ENCODE data around the gene LMX1A.

LMX1A gene

DNA sequence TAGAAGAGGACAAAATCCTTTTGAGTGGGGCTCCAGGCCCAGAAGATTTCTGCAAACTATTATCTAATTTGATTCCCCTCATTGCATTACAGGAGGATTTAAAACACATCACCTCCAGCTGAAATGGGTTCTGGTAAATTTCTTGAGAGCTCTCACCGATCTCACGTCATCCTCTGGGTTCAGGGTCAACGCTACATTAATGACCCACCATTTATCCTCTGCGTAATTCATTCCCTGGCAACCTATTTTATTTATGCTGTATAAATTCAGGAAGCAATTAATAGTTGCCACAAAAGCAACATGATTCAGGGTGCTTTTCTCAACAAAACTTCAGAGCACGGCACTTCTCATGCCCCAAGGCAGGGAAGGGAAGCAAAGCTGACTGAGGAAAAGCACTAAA lies 38.9 kb downstream of the LMX1A start:
- no peak for DNase-seq

DNA sequence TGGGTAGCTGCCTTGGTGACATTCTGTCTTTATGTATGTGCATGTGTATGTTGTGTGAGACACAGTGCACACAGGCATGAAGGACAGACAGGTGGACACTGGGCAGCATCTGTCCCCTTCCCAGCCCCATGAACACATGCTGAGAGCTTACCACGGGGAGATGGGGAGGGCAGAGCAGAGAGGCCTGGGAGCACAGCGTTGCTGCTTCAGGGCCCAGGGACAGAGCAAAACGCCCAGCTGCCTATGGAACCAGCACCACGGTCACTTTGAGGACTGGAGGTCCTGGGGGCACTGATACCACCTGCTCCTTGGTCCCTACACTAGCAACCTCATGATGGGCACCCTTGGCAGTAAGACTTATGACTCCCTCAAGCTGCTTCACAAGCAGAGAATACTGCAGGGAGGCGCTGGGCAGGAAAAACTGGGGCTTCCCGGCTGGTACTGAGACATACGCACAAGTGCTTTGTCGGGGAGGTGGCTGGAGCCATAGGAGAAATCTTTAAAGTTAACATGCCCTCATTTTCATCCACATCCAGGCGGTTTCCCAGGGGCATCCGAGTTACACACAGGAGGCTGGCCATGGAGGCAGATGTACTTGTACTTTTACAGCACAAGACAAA lies 40.3 kb downstream of the LMX1A start:
- no peak for DNase-seq

- DNase-seq = no peak
Observed at GRCh38 chr1:165315481-165315880, 41.0 kb downstream of the LMX1A start.

- DNase-seq = no peak
Observed at GRCh38 chr1:165313903-165314302, 42.6 kb downstream of the LMX1A start.

DNA sequence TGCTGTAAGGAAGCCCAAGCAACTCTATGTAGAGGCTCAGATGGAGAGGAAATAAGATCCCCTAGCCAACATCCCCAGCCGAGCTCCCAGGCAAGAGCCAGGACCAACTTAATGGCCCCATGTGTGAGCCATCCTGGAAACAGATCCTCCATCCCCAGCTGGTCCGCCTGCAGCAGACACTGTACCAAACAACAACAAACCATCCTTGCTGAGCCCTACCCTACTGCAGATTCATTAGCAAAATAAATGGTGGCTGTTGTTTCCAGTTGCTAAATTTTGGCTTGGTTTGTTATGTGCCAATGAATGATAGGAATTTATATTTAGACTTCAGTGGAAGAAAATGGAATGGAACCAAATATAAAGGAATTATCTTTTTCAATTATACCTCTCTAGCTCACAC lies 43.9 kb downstream of the LMX1A start:
- no peak for DNase-seq

- DNase-seq = peak in 1 of 2 experiments; percentile 47
Observed at GRCh38 chr1:165306543-165307434, 49.7 kb downstream of the LMX1A start.

- DNase-seq = no peak
Observed at GRCh38 chr1:165303386-165303785, 53.1 kb downstream of the LMX1A start.

DNA sequence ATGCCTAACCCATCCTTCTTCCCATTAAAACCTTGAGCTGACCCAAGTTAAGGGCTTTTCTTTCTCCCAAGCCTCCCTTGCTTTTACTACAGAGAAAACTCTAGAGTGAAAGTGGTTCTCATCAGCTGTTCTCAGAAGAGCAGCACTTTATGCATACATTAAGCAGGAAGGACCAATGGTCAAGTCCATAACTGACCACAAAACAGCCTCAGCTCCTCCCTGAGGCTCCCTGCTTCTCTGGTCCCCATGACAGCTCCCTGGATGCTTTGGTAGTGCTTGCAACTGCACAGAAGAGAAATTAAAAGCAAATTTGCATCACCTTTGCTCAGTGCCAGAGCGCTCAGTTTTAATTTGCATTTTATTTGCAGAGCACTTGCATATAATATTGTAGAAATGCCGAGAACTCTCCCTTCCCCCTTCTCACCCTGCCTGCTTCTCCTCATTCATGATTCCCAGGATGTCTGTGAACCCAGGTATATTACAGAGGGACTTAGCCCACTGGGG lies 56.1 kb downstream of the LMX1A start:
- peak; percentile 99 to 100 for DNase-seq

DNA sequence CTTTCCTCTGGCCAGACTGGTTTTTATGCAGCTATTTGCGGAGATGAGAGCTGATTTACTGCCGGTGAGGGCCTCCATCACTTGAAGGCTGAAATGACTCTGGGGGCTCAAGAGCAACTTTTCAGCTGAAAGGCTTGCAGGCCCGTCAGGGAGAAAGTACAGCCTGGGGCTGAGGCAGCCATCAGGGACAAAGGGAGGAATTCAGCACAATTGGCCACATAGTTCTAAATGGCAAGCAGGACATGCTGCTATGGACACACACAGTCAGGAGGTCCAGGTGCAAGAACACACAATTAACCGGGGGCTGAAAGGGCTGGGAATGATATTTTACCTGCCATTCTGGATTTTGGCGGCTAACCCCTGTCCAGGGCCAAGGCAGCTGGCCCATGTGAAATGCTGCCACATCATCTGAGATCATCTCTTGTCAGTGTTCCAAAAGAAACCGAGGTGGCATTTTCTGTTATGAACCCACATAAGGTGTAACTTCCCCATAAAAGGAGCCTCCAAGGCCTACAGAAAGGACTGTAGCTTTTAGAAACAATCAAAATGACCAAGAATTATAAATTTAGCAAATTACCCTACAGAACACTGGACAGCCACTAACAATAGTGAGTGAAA lies 58.2 kb downstream of the LMX1A start:
- peak; percentile 26 to 62 for DNase-seq

GRCh38 chr1:165296205-165296604 lies 60.3 kb downstream of the LMX1A start:
- DNase-seq = no peak

DNA sequence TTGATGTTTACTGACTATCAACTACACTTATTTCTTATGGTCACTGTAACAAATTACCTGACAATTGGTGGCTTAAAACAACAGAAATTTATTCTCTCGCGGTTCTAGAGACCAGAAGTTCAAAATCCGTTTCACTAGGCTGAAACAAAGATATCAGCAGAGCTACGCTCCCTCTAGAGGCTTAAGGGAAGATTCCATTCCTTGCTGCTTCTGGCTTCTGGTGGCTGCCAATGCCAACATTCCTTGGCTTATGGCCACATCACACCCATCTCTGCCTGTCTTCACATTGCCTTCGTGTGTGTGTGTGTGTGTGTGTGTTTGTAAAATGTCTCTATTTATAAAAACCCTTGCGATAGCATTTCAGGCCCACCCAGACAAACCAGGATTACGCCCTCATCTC lies 66.4 kb downstream of the LMX1A start:
- DNase-seq = peak in 1 of 2 experiments; percentile 46

GRCh38 chr1:165289556-165289955 lies 67.0 kb downstream of the LMX1A start:
- DNase-seq = peak; percentile 22 to 38

DNA sequence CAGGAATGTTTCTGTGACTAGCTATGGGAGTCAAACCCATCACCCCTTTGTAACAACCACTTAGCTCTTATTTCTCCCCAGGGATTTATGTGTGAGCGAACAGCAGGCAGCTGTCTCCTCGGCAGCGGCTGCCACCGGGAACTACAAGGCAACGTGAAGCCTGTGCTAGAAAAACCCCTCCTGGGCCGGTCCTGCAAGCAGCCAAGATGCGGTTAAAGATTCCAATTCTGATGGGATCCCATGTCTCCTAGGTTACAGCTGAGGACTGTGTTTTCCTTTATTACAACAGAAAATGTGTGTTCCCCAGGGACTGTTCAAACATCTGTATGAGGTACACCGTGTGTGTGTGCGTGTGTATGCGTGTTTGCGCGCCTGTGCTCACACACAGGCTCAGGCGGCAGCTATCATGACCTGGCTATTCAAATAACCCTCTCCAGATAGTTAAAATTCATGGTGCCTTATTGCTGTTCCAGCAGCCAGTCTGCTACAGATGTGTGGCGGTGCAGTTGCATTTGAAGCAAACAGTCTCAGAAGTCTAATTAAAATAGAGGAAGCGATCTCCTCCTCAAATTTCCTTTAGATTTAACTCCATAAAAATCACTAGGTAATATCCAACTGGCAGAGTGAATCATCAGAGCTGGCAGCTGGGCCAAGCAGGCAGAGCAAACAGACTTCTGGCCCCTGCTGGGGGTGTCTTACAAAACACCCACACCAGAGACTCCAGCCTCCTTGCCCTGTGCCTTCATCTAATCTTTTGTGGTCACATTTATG lies 68.0 kb downstream of the LMX1A start:
- DNase-seq = peak; percentile 94 to 98

- DNase-seq = peak in 1 of 2 experiments; percentile 58
Observed at GRCh38 chr1:165287781-165288180, 68.7 kb downstream of the LMX1A start.

GRCh38 chr1:165287329-165287728 lies 69.2 kb downstream of the LMX1A start:
- no peak for DNase-seq

- peak; percentile 38 to 65 for DNase-seq
Observed at GRCh38 chr1:165284454-165284853, 72.1 kb downstream of the LMX1A start.

- DNase-seq = no peak
Observed at GRCh38 chr1:165281207-165281901, 75.2 kb downstream of the LMX1A start.

DNA sequence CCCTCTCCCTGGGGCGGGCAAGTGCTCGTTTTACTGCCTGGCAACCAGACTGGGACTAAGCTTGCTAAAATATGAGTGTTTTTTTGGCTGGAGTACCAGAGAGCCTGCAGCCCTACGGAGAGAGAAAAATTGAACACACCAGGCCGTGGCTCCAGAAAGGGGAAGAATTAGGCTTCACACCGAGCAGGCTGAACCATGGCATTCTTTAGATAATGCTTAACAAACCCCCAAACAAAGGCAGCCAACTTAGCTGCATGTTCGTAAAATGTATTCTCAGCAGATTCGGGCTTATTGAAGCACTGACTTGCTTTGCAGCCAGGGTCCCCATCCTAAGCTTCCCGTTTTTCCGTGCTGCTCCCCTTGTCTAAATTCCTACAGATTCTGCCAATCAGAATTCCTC lies 76.6 kb downstream of the LMX1A start:
- DNase-seq = no peak

GRCh38 chr1:165276314-165276713 lies 80.2 kb downstream of the LMX1A start:
- no peak for DNase-seq

DNA sequence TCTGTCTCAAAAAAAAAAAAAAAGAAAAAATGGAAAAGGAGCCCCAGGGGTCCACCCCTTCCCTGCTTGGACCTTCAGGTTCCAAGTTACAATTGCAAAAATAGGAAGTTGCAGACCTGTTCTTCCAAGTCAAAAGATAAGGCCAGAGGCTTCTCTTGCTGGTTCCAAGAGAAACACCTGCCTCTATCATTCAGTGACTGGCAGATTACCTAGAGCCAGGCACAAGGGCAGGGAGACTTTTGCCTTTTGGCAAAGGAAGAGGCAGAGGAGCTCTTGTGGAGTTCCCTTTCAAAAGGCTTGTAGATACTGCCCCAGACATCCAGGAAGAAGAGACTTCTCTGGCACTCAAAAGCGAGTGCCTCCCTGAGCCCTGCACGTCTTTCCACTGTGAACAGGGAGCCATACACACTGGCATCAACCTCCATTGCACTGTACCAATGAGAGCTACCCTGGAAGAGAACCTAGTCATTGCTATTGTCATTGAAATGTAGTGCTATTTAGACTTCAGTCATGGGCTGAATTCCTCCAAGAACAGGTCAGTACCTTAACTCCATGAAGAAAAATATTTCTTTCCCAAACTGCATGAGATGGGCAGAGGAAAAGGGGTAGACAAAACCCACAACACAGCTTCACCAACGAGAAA lies 91.2 kb downstream of the LMX1A start:
- no peak for DNase-seq

DNA sequence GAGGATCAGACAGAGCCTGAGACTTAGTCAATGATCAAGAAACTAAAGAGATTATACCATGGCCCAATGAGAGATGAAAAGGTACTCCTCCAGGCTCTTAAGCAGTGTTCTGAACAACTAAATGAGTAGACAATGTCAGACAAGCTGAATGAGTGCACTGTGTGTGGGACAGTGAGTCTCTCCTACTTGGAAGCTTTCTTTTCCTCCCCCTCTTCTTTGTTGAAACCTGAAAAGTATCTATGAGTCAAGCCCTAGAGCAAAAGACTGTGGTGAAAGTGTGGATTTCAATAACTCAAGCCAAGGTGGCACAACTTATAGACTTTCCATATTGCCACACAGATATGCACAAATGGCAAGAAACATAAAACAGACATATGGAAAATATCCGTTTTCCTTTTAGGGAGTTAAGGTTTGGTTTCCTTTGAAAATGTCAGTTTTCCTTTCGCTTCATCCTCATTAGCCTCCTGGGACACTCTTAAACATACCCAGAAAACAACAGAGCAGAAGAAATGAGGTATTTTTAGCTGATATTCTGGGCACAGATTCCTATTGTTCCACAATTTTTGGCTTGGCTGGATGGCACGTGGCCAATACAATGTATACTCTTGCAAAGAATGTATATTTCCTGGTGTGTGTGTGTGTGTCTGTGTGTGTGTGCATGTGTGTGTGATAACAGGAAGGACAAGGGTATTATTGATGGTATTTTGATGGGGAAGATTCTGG lies 96.6 kb downstream of the LMX1A start:
- DNase-seq = no peak
